AG04449 (cell line): ENCODE data around the gene GKN2.

Experiments used
- CTCF ChIA-PET: fragments of 350-600 bp; formaldehyde crosslinking; extraction: SDS; loops from one replicate; lab custom pipeline; 2021; ENCODE audit warnings: antibody characterized with exemption; lab: Yijun Ruan, JAX
- POLR2A ChIA-PET: fragments of 400-600, 350-600 bp; formaldehyde crosslinking; extraction: SDS; loops from one replicate; lab custom pipeline; 2020; ENCODE audit warnings: antibody characterized with exemption, inconsistent platforms; lab: Yijun Ruan, JAX
- DNase-seq: peaks from one replicate; pipeline ENCODE4 v3.0.0-alpha.2; 2010; ENCODE audit warnings: low read depth, low spot score
- H3K4me3 ChIP-seq: 2 replicates; pipeline ENCODE4 v1.5.1; 2011; ENCODE audit warnings: low read depth, mild to moderate bottlenecking, control low read depth, low read length
- TF ChIP-seq, protein P1 (sequence below): IDR thresholded peaks from one replicate; pipeline ENCODE4 v1.5.1; 2011; ENCODE audit warnings: mild to moderate bottlenecking, moderate library complexity, low read length, control low read depth, inconsistent platforms; ENCODE audit not compliant: insufficient read depth; ENCODE audit errors: missing control alignments

The GKN2 gene

GRCh38 chr2:68977453-68977852, 24.8 kb upstream of the GKN2 start:
- POLR2A ChIA-PET = no interaction called here
- H3K4me3 ChIP-seq = no peak overlapping the region
- TF ChIP-seq, protein P1, sequence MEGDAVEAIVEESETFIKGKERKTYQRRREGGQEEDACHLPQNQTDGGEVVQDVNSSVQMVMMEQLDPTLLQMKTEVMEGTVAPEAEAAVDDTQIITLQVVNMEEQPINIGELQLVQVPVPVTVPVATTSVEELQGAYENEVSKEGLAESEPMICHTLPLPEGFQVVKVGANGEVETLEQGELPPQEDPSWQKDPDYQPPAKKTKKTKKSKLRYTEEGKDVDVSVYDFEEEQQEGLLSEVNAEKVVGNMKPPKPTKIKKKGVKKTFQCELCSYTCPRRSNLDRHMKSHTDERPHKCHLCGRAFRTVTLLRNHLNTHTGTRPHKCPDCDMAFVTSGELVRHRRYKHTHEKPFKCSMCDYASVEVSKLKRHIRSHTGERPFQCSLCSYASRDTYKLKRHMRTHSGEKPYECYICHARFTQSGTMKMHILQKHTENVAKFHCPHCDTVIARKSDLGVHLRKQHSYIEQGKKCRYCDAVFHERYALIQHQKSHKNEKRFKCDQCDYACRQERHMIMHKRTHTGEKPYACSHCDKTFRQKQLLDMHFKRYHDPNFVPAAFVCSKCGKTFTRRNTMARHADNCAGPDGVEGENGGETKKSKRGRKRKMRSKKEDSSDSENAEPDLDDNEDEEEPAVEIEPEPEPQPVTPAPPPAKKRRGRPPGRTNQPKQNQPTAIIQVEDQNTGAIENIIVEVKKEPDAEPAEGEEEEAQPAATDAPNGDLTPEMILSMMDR = no peak
- no peak for DNase-seq
- CTCF ChIA-PET = interaction anchor here (2.7 kb wide), 1 partner anchor 34 kb away, joined by 10 read pairs; no protein-coding TSS in a partner anchor

- ChIA-PET POLR2A (no interaction called here), CTCF (interaction anchor here (0.7 to 2.7 kb wide), 4 partner anchors 20 to 340 kb away, joined by 3 to 10 read pairs (median 3); no protein-coding TSS in a partner anchor)
- TF ChIP-seq, protein P1 = no peak
- no peak overlapping the region for H3K4me3 ChIP-seq
- DNase-seq = no peak
Observed at GRCh38 chr2:68975844-68976243, 23.2 kb upstream of the GKN2 start.

DNA sequence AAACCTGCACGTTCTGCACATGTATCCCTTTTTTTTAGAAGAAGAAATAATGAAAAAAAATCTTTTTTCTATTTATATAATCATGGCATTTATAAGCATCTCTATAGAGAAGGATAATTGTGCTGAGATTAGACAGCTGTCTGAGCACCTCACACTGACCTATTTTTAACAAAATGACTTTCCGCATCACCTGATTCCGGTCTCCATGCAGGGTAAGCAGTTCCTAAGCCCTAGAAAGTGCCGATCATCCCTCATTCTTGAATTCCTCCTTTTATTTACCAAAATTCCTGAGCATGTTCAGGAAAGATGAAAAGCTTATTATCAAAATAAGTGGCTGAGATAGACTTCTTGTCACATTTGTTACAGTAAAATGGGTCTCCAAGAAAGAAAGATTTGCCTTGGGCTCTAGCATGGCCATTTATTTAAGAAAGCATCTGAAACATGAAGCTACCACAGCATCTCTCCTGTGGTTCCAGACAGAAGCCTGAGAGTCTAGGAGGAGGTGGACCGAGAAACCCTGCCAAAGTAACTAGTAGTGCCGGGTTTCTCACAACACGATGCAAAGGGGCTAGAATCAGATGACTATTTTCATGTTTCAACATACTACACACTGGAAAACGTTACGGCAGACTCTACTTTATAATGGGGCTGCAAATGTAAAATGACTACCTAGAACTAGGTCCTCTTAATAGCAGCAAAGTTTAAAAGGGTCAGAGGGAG, 22.4 kb upstream of the GKN2 start:
- CTCF ChIA-PET = interaction anchor here (0.7 to 2.7 kb wide), 3 partner anchors 31 to 341 kb away, joined by 3 to 10 read pairs (median 3); no protein-coding TSS in a partner anchor
- no peak for DNase-seq

GRCh38 chr2:68974251-68974650, 21.6 kb upstream of the GKN2 start, which contains the start of gene GKN1:
TSS of gene GKN1 (plus strand) at chr2:68974636. CDS start at chr2:68974678, 42 bp downstream.
- TF ChIP-seq, protein P1 = no peak
- DNase-seq = no peak
- H3K4me3 ChIP-seq = no peak within 1 kb of the TSS
- POLR2A ChIA-PET = no interaction called here
- CTCF ChIA-PET = interaction anchor here (0.9 to 2.8 kb wide), 3 partner anchors 20 to 38 kb away, joined by 3 to 14 read pairs (median 9); no protein-coding TSS in a partner anchor

More for the DNA sequence above, 22.4 kb upstream of the GKN2 start:
- TF ChIP-seq, protein P1 = no peak
- H3K4me3 ChIP-seq = no peak overlapping the region
- POLR2A ChIA-PET = no interaction called here

- ChIA-PET POLR2A (no interaction called here), CTCF (interaction anchor here (2.8 kb wide), 1 partner anchor 22 kb away, joined by 14 read pairs; no protein-coding TSS in a partner anchor)
- TF ChIP-seq, protein P1 = no peak
- DNase-seq = peak; percentile 99
- no peak overlapping the region for H3K4me3 ChIP-seq
Observed at GRCh38 chr2:68971591-68972231, 19.0 kb upstream of the GKN2 start.
